Stimulated activated CD8-positive, alpha-beta memory T cell treated with anti-CD3 and anti-CD28 coated beads, Interleukin-15, amount 100 ng/mL, for 1 hour (primary cell): ENCODE results near the gene DIP2C.
"Not testable (repeated sequence)": the region's sequence is repeated elsewhere in the genome, so short reads cannot be mapped to it uniquely, and the experiment has no call there.

Experiments used
- DNase-seq: peaks from one replicate; pipeline ENCODE4 v3.0.0-alpha.2; 2020; ENCODE audit warnings: low read depth

DIP2C gene

DNA sequence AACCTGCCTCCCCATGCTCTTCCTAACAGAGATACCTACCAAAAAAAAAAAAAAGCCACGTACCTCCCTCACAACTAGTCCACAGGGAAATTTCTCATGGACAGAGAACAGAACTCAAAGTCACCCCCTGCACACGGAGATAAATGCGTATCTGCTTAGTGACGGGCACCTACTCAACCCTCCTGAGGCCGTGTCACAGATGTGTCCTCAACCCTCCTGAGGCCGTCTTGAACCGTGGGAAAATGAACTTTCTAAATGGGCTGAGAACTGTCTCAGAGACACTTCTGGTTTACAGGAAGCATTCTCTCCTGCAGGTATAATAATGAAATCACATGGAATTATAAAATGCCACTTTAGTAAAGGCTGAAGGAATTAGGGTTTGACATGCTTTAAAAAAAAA, 155.9 kb downstream of the DIP2C start:
- DNase-seq = no peak

DNA sequence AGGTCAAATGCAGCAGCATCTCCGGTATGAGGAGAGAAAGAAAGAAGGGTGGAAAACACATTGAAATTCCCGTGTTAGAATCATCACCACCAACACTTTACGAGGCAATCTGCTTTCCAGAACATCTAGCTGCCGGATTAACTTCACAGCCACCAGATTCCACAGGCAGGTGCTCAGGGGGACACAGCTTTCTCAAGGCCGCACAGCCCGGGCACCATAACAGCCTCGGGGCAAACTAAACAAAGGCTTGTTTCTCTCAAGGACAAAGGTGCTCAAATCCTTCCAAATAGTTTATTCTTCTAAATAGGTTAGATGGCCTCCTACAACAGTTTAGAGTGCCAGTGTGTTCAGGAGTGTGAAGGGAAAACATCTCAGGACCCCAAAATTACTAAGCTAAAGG, 156.3 kb downstream of the DIP2C start:
- no peak for DNase-seq

DNA sequence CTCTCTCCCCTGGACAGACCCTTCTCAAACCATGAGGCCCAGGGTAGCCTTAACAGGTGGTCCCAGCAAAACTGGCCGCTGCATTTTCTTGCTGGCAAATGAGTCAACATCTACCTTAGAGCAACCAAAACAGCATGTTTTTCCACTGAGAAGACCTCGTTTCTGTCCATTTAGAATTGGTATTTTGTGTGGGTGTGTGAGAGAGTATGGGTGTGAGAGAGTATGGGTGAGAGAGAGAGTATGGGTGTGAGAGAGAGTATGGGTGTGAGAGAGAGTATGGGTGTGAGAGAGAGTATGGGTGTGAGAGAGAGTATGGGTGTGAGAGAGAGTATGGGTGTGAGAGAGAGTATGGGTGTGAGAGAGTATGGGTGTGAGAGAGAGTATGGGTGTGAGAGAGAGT, 157.1 kb downstream of the DIP2C start:
- not testable (repeated sequence) for DNase-seq

DNA sequence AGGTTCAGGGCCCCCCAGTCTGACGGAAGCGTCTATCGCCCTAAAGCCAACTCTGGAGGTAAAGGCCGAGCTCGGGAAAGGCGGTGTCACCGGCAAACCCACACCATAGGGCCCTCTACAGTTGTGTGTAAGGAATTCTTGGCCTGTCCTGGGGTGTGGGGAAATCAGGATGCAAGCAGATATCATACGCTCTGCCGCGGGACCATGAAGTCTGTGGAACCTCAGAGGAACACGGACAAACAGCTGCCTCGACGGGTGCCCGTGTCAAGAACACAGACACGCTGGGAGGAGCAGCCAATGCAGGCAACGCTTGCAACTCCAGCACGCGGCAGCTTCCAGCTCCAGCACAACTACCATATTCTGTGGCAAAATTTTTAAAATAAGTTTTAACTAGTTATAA, 157.9 kb downstream of the DIP2C start:
- DNase-seq = no peak

DNA sequence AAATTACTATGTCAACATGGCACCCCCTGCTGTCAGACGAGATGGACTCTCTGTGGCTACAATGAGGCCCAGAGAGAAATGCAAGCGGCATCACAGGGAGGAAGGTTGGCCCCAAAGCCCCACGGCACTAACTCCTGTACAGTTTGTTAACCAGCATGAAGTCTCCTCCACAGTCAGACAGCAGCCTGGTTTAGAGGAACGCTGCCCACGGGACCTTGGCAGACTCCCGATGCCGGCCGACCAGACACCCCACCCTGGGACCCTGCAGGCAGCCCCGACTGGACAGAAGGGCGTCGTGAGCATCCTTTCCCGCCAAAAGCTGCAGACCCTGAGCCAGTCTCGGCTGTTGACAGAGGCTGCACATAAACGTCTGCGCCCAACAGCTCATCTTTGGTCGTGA, 158.8 kb downstream of the DIP2C start:
- no peak for DNase-seq

DNA sequence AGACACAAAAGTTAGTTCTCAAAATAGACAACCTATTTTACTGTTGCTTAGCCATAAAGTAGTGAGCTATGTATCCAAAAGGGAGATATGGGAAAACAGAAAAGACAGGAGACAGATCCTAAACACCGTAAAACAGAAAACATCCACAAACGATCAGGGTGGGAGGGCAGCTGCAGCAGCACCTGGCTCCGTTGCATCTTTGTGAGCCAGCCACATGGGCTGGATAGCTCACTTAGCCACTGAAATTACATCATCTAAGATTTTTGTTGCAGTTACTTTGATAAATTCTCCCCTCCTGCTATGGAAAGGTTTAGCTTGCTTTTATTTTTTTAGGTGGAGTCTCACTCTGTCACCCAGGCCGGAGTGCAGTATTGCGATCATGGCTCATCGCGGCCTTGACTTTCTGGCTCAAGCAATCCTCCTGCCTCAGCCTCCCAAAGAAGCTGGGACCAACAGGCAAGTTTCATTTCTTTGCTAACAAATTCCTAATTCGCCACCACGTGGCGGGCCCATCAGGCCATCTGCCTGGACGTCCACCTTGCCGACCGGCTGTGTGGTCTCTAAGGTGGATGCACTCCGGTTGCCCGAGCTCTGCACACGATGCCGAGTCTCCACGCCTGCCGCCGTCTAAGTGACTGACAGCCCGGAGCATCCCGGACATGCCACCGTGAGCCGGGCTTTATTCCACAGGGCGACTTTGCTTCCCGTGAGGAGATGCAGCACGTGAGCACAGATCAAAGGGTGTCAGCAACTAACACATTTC, 159.8 kb downstream of the DIP2C start:
- no peak for DNase-seq

DNA sequence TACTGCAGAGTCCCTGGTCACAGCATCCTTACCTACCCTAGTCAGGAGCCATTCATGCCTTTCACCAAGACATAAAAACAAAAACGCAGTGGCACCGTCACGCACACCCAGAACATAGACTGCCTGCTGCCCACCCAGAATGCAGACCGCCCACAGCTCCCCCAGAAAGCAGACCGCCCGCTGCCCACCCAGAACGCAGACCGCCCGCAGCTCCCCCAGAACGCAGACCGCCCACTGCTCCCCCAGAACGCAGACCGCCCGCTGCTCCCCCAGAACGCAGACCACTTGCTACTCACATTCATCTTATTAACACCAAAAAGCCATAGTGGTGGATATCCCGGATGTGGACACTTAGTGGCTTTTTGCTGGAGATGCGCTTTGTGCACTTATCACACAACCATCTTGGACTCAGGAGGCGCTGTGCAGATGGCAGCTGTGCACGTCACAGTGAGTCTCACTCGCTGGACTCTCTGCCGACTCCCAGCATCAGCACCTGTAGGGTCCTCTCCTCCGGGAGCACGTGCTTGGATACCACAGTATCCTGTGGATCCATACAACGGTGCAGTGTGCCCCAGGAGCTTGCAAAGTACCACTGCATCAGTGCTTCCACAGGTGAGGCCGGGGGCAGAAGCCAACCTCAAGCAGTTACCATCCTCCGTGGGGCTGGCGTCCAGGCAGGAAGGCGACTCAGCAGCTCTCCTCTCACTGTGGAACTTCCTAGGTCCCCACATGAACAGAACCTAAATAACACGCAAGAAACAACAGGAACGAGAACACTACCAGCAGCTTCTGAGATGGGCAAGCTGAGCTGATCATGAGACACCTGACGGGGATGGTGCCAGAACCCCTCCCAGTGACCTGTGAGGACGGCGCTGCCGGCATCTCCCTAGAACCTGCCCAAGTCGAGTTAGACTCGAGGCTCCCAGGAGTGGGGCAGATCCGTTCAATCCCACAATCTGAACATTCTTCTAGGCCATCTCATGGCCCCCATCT, 161.0 kb downstream of the DIP2C start:
- no peak for DNase-seq

DNA sequence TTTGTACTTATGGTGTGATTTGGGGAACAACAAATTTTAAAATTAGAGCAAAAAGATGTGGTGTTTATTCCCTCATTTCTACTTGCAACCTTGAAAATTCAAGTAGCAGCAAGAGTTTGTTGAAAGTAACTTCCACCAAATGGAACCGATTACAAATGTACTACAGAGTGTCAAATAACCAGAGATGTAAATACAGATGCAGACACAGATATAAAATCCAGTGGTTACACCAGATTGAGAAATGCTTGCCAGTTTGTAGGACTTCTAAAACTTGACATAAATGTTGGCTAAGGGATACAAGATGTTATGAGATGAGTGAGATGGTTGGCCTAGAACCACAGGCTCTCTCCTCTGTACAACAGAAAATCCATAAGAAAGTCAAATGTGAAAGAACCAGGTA, 162.1 kb downstream of the DIP2C start:
- no peak for DNase-seq

DNA sequence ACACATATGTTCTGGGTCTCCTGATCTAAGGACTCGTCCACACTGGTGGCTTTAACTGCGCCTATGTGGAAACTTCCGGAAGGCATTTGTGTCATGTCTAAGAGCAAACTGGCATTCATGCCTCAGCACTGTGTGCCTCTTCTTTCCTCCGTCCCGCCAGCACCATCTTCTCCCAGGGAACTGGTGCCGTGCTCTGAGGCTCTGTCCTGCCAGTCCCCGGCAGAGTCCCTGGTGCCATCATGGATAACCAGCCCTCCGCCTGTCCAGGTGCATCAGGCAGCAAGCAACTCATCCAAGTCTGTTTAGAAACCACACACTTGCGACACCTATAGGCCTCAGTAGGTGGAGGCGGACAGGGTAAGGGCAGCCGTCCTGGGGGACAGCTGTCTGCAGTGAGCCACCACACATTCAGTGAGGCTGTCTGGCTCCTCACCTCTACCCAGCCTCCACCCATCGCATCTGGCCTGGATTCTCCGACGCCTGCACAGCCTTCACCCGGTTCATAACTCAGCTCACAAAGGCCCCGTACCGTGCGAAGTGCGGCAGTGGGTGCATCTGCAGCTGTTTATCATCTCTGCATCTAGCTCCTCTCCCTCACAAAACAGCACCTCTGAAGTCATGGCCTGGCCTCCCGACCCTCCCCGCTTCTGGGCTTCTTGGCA, 162.7 kb downstream of the DIP2C start:
- no peak for DNase-seq

DNA sequence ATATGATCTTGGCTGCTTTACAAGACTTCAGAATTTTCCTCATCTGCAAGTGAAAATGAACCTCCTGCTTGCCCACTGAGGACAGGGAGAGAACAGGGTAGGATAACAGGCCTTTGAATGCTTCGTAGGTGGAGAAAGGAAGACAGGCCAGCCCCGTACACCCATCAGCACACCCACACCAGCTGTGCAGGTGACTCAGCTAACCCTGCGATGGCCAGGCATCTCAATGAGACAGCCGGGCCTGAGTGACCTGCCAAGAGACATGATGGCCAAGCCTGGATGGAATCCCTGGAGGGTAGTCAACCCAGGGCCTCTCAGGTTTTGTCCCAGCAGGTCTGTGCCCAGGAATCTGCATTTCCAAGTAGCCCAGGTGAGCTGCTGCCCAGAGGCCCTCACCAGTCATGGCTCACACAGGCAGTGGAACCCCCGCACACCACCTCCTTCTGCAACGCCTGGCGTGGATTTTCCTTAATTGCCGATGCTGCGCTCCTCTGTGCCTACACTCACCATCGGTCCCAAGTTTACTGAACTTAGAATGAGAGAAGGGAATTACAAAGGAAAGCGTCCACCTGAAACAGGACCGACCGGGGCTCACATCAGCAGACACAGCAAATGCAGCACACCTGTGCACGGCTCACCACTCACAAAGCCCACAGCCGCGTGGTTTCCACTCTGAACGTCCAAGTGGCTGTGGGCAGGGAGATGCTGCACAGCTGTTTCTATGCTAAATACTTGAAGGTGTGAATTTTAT, 163.7 kb downstream of the DIP2C start:
- DNase-seq = no peak

DNA sequence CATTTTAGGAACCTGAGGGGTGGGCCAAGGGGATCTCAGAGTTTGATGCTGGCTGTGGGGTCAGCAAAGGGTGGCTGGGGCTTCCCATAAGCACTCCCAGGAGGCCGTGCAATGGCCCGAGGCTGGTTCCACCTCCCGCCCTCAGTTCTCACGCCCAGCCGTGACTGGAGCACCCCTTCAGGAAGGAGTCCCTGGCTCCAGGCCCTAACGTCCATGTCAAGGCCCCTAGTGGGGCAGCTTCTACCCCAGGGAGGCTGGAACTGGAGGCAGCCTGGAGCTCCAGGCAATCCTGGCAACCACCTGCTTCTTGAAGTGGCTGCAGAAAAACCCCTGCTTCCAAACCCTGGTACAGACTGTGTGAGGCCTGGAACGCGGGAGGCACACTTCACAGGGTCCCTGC, 165.5 kb downstream of the DIP2C start:
- no peak for DNase-seq

DNA sequence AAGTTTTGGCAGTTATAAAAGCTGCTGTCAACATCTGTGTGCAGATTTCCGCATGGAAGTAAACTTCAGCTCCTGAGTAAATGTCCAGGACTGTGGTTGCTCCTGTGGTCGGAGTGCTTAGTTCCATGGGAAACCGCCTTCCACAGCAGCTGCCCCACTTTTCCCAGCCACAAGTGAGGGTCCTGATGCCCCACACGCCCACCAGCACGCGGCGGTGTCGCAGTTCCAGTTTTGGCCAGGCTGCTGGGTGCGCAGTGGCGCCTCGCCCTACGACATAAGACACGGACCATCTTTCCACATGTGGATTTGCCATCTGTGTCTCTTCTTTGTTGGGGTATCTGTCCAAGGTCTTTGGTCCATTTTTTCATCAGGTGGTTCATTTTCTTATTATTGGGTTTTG, 167.1 kb downstream of the DIP2C start:
- no peak for DNase-seq

DNA sequence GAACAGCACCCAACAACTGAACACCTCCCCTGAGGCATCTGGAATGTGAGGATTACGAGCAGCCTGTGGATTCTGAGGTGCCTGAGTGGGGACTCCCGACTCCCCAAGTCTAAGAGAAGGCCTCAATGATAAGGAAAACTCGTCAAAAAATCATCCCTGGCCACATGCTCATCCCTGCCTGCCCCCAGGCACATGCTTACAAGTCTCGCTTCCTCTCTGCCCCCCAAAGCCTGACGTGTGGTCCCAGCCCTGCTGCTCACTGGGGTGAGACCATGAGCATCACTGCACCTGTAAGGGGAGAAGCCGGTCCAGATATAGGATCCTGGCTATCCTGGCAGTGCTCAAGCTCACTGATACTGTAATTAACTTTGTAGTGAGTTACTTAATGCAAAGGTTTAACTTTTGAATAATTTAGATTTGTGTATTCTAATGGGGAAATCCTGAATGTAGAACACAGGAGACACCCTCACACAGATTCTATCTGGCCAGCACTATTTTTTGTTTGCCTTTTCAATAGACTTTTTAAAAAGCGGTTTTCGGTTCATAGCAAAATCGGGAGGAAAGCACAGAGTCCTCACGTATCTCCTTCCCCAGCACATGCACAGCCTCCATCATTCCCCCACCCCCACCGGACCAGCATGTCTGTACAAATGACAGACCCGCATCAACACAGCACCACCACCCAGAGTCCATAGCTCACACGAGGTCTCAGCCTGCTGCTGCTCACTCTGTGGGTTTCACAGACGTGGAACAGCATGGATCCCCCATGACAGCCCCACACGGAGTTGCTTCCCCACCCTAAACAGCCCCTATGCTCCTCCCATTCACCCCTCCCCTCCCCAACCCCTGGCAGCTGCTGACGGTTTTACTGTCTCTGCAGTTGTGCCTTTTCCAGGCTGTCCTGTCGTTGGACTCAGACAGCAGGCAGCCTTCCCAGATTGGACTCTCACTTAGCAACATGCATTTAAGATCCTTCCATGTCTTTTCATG, 167.9 kb downstream of the DIP2C start:
- DNase-seq = no peak

DNA sequence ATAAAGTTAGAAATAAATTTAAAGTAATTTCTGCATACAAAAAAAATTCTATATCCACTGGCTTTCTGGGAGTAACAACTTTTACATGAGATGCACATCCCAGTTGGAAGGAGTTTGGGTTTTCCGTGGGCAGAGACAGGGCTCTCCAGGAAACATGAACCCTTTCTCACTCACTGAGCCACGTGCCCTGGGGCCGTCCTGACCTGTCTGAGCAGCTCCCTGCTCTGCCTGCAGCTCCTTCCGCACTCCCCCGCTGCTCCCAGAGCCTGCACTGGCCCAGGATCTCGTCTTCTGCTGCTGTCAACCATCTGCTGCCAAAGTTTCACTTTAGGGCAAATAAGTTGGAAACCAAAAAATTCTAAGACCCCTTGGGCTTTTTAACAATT, 169.1 kb downstream of the DIP2C start:
- no peak for DNase-seq

DNA sequence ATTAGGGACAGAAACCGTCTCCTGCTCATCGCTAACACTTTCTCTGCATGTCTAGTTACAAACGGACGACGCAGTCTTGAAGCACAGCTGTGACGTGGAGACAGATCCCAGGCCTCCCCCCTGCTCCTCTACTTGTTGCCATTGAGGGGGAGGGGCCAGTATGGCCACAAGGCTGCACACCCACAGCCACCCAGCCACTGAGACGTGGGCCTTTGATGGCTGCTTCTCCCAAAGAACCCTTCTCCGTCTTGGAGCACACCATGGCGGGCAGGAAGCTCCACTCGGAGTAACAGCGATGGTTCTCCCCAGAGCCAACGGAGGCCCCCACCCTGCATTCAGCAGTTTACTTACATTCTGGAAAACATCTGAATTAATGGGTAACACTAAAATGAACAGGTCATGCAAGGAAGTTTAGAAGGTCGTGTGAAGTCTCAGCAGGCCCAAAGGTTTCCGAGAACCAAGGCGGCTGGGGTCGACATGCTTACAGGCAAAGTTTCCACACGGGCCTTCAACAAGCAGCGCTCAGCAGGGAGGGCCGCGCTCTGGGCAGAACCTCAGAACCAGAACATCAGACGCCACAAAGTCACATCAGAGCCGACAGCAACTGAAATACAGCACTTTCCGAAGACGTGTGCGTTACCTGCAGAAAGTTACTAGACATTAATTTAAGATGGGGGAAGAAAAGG, 169.6 kb downstream of the DIP2C start:
- no peak for DNase-seq

DNA sequence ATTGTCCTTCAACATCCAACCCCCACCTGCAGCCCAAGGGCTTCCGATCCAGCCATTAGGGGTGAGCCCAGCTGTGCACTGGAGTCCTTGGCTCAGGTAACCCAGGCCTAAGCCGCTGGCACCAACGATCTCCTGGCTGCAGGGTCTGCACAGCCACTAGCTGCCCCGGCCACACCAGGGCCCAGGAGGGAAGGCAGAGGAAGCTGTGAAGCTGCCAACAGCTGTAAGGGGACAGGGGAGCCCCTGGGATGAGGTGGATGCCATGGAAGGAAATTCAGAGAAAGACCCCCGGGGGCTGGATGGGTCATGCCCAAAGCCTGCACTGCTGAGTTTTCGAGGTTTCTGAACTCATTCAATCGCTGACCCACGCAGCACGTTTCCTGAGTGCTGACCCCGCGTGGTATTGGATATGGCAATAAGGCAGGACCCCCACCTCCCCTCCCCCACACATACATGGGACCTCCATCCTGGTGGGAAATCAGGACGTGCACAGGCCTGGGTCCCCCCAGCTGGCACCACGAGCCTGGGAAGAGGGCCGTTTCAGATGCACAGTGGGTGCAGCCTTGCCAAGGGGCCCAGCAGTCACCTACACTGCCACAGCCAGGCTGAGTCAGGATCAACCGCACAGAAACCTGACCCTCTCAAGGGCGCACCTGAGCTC, 170.3 kb downstream of the DIP2C start:
- no peak for DNase-seq

DNA sequence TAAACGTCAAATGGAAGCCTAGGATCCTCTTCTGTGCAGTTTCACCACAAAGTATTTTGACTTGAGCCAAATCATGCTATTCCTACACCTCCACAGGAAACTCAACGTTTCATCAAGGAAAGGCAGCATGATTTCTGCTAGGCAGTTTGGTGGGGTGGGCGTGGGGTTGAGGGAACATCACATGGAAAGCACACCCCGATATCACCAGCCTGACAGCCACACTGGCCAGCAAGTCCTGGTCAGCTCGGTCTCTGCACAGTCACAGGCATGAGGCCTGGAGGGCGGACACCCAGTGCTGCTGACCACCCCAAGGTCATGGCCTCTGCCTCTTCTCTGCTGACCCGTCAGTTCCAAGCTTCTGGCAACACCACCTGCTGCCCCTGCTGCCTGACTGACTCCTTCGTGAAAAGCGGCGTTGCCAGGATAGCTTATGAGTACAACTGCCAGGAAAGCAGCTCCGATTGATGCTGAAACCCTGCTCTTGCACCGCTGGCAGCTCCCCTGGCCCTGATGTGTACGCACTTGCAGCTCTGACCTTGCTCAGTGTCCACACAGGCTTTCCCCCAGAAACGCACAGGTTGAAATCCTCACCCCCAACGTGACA, 171.5 kb downstream of the DIP2C start:
- no peak for DNase-seq

DNA sequence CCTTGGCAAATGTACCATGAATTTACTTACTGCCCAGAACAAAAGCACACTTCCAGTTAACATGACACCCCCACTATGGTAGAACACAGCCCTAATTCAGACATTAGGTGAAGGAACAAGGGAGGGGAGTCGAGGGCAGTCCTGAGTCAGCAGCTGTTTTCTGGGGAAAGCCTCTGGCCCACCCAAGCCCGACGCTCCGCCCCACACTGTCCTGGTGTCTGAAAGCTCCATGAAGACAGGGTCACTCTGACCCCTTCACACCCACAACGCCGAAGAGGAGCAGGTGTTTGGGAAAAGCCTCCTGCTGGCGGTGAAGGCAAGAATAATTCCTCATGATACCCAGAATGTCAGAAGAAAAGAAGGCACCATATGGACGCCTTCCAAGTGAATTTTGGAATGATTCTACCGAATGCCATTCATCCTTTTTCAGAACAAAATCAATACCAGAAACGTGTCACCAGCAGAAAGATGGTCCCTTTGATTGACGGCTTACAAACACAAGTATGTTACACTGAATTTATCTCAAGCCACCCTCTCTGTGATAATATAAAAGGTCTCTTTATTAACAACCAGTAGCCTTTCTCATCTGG, 172.1 kb downstream of the DIP2C start:
- no peak for DNase-seq

DNA sequence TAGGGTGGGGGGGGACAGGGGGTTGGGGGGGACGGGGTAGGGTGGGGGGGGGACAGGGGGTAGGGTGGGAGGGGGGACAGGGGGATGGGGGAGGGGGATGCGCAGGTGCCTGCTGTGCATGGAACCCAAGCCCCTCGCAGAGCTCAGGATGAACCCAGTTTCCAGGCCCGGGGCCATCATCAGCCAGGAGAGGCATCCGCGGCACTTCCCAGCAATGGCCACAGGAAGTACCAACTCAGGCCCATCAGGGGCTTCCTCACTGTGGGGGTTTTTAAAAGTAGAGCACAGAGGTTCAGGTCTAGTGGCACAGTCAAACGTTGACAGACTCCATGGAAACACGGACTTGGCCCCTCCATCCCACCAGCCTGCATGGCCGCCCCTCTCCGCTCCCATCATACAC, 172.7 kb downstream of the DIP2C start:
- DNase-seq = no peak
